Parathyroid adenoma (tissue), 2 donors: ENCODE results near the gene MFSD1.
A peak's percentile ranks its signal among the peaks of the same experiment; 100 is the strongest.

ENCODE experiments used
- H2AFZ ChIP-seq: fragments of 300-600 bp; sonication (generic); one replicate; pipeline ENCODE4 v1.7.0; 2017; ENCODE audit warnings: antibody characterized with exemption, mild to moderate bottlenecking
- H3K27ac ChIP-seq: fragments of 300-600 bp; sonication (generic); one replicate; pipeline ENCODE4 v1.7.0; 2017
- H3K27me3 ChIP-seq: fragments of 300-600 bp; sonication (generic); one replicate; pipeline ENCODE4 v1.7.0; 2017; ENCODE audit warnings: low read length; ENCODE audit not compliant: control insufficient read depth, insufficient read depth
- H3K36me3 ChIP-seq: fragments of 300-600 bp; sonication (generic); one replicate; pipeline ENCODE4 v1.7.0; 2017; ENCODE audit warnings: low read length; ENCODE audit not compliant: control insufficient read depth, insufficient read depth
- H3K4me1 ChIP-seq: fragments of 300-600 bp; sonication (generic); one replicate; pipeline ENCODE4 v1.7.0; 2017; ENCODE audit warnings: control low read depth
- H3K4me2 ChIP-seq: fragments of 300-600 bp; sonication (generic); one replicate; pipeline ENCODE4 v1.7.0; 2017; ENCODE audit warnings: low read length
- H3K4me3 ChIP-seq: fragments of 300-600 bp; sonication (generic); one replicate; pipeline ENCODE4 v1.7.0; 2017; ENCODE audit warnings: low read depth, low read length
- H3K79me2 ChIP-seq: fragments of 300-600 bp; sonication (generic); one replicate; pipeline ENCODE4 v1.7.0; 2017; ENCODE audit warnings: control low read depth
- H3K9ac ChIP-seq: fragments of 300-600 bp; sonication (generic); one replicate; pipeline ENCODE4 v1.7.0; 2017; ENCODE audit warnings: mild to moderate bottlenecking
- H3K9me3 ChIP-seq: fragments of 300-600 bp; sonication (generic); one replicate; pipeline ENCODE4 v1.7.0; 2017; ENCODE audit warnings: low read length; ENCODE audit not compliant: control insufficient read depth
- TF ChIP-seq, protein P1 (sequence below): fragments of 300-600 bp; sonication (generic); IDR thresholded peaks from one replicate; pipeline ENCODE4 v1.7.0; 2017; ENCODE audit warnings: antibody characterized with exemption, mild to moderate bottlenecking
- donor health status: primary hyperparathyroidism.

MFSD1 gene

DNA sequence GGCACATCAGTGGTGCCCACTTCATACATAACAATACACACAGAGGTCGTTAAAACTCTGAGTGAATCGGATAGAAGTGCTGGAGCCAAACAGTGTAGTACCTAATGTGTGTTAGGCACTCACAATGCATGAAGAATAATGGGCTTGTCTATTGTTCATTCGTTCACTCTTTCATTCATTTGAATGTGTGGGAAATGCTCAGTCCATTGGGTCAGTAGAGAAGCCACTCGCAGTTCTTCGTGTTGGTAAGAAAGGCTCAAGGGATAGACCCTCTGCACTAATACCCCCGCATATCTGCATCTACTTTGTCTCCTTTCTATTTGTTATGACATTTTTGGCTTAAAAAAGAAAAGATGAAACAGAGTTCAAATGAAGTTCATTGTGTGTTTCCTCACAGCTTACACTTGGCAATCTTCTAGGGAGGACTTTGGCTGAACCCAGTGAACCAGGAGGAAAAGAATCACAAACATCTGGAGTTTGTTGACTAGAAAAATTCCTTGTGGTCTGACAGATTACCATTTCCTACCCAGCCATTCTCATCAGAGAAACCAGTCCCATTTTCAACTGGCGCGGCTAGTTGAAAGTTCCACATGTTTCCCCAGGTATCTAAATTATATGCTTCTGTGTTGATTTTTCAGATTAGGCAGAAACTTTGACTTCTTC, 32.8 kb upstream of the MFSD1 start:
- Histone ChIP-seq H3K4me2 (no peak overlapping the region), H3K9me3 (no peaks in the 10 kb centered on the region), H3K27ac (peak overlapping the region; percentile 30), H3K4me3 (no peak overlapping the region), H3K79me2 (no peaks in the 10 kb centered on the region), H3K27me3 (no peaks in the 10 kb centered on the region), H3K9ac (no peak overlapping the region), H3K36me3 (no peaks in the 10 kb centered on the region), H3K4me1 (no peaks in the 10 kb centered on the region), H2AFZ (no peak overlapping the region)
- TF ChIP-seq, protein P1, sequence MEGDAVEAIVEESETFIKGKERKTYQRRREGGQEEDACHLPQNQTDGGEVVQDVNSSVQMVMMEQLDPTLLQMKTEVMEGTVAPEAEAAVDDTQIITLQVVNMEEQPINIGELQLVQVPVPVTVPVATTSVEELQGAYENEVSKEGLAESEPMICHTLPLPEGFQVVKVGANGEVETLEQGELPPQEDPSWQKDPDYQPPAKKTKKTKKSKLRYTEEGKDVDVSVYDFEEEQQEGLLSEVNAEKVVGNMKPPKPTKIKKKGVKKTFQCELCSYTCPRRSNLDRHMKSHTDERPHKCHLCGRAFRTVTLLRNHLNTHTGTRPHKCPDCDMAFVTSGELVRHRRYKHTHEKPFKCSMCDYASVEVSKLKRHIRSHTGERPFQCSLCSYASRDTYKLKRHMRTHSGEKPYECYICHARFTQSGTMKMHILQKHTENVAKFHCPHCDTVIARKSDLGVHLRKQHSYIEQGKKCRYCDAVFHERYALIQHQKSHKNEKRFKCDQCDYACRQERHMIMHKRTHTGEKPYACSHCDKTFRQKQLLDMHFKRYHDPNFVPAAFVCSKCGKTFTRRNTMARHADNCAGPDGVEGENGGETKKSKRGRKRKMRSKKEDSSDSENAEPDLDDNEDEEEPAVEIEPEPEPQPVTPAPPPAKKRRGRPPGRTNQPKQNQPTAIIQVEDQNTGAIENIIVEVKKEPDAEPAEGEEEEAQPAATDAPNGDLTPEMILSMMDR: no peak

DNA sequence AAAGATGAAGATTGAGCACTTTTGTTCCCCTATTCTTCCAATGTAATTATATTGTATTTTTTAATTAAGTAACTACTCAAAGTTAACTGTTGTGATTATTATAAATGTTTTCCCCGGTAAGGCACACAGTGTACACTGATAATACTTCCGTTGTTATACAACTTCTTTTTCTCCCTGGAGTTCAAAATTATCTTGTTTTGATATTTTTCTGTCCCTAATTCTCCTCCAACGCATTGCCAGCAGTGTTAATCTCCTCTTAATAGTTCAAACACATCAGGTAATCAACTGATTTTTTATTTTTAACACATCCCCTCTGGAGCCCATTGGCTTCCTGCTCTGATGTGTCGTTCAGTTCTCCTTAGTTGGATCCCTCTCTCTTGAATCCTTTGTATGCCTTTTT, 32.3 kb upstream of the MFSD1 start:
- H3K4me1 ChIP-seq: no peaks in the 10 kb centered on the region
- H3K9ac ChIP-seq: no peak overlapping the region
- no peaks in the 10 kb centered on the region for H3K27me3 ChIP-seq
- H3K36me3 ChIP-seq: no peaks in the 10 kb centered on the region
- H3K4me3 ChIP-seq: no peak overlapping the region
- H2AFZ ChIP-seq: no peak overlapping the region
- TF ChIP-seq, protein P1: no peak
- no peak overlapping the region for H3K4me2 ChIP-seq
- no peaks in the 10 kb centered on the region for H3K79me2 ChIP-seq
- no peak overlapping the region for H3K27ac ChIP-seq
- H3K9me3 ChIP-seq: no peaks in the 10 kb centered on the region

DNA sequence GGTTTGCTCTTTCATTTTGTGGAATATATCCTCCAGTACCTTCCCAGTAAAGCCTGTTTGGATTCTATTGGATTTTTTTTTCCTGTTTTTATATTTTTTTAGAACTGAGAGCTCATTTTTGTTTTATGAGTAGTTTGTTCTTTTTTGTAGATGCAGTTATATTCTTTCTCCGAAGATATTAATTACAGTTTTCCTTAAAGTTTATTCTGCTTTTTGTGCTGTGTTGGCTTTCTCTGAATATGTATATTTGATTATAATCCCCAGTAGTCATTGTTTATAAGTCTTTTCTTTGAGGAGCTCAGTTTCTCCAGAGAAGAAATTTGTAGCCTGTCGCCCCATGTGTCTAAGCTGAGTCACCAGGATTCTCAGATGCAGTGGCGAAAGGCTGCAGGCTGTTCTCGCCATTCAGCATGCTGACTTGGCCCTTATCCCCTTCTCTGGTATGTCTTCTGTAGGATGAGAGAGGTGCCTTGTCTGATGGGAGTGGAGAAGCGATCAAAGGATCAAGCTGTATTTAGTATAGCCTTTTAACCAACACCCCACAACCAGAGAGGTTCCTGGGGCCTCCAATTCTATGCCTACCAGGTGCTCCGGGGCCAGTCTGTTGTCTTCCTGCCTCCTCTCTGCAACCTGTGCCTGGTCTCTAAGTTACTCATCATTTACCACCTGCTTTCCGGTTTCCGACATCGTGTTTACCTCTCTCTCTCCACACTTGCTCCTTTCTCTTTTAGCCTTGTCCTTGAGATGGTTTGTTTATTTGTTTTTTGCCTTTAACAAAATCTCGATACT, 31.7 kb upstream of the MFSD1 start:
- H3K27ac ChIP-seq: no peak overlapping the region
- no peaks in the 10 kb centered on the region for H3K79me2 ChIP-seq
- no peaks in the 10 kb centered on the region for H3K9me3 ChIP-seq
- H3K27me3 ChIP-seq: no peaks in the 10 kb centered on the region
- no peak overlapping the region for H3K9ac ChIP-seq
- no peaks in the 10 kb centered on the region for H3K36me3 ChIP-seq
- no peaks in the 10 kb centered on the region for H3K4me1 ChIP-seq
- H3K4me3 ChIP-seq: no peak overlapping the region
- TF ChIP-seq, protein P1: no peak
- H2AFZ ChIP-seq: no peak overlapping the region
- H3K4me2 ChIP-seq: no peak overlapping the region

DNA sequence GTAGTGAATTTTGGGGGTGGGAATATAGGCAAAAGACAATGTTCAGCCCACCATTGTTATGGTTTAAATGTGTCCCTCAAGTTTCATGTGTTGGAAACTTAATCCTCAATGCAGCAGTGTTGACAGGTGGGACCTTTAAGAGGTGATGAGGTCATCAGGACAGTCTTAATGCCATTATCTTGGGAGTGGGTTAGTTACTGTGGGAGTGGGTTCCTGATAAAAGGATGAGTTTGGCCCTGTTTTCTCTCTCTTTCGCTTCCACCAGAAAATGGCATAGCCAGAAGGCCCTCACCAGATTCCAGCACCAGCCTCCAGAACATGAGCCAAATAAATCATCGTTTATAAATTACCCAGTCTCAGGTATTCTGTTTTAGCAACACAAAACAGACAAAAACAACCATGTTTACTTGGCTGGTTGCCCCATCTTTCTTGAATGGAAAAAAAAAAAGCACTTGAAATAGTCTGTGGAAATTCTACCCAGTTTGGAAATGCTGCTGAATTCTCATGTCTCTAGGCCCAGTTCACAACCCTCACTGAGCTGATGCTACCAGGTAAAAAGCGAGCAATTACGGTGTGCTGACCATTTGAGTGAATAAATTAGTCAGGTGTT, 31.0 kb upstream of the MFSD1 start:
- Histone ChIP-seq H3K4me2 (no peak overlapping the region), H3K27ac (no peak overlapping the region), H3K36me3 (no peaks in the 10 kb centered on the region)

More for the DNA sequence above, 31.0 kb upstream of the MFSD1 start:
- H3K27me3 ChIP-seq: no peaks in the 10 kb centered on the region
- H2AFZ ChIP-seq: no peak overlapping the region
- H3K79me2 ChIP-seq: no peaks in the 10 kb centered on the region
- H3K9me3 ChIP-seq: no peaks in the 10 kb centered on the region
- H3K4me3 ChIP-seq: no peak overlapping the region
- TF ChIP-seq, protein P1: no peak
- H3K4me1 ChIP-seq: no peaks in the 10 kb centered on the region
- H3K9ac ChIP-seq: no peak overlapping the region
